Gastrocnemius medialis (tissue), 4 donors: ENCODE results near the gene KRT36. TPM values are rescaled to one million over a fixed set of nuclear protein-coding genes. Genes with fewer than 3 reads are reported as not detected.

Experiments
- ATAC-seq, 2 donors: fragments of 150-250 bp; one replicate each; pipeline ENCODE4 v1.9.1; 2016
- DNase-seq, 2 donors: peaks; one replicate each; pipeline ENCODE4 v3.0.0-alpha.2; 2019
- H3K27ac ChIP-seq, 4 donors: fragments of 200-600 bp; sonication (generic); 1 replicate in 1 of 4; 2 replicates in 3 of 4; pipeline ENCODE4 v1.5.1; 2016 to 2018; ENCODE audit warnings: mild to moderate bottlenecking in 2 of 4, moderate library complexity in 1 of 4
- H3K27me3 ChIP-seq, 3 donors: fragments of 200-600 bp; sonication (generic) in 2 of 3; 1 replicate in 1 of 3; 2 replicates in 2 of 3; pipeline versions ENCODE4 v1.5.1 to v1.6.0; 2016 to 2019; ENCODE audit warnings: mild to moderate bottlenecking in 1 of 3, moderate library complexity in 1 of 3
- H3K36me3 ChIP-seq, 2 donors: fragments of 200-600 bp; sonication (generic) in 1 of 2; one replicate each; pipeline ENCODE4 v1.5.1; 2017 to 2018
- H3K4me1 ChIP-seq, 2 donors: fragments of 200-600 bp; sonication (generic) in 1 of 2; one replicate each; pipeline ENCODE4 v1.5.1; 2016 to 2017; ENCODE audit warnings: mild to moderate bottlenecking in 2 of 2
- H3K4me3 ChIP-seq, 4 donors: fragments of 200-600 bp; sonication (generic) in 3 of 4; 1 replicate in 1 of 4; 2 replicates in 3 of 4; pipeline ENCODE4 v1.5.1; 2016 to 2019; ENCODE audit warnings: mild to moderate bottlenecking in 2 of 4
- H3K9me3 ChIP-seq, 3 donors: fragments of 200-600 bp; sonication (generic) in 2 of 3; 1 replicate in 1 of 3; 2 replicates in 2 of 3; pipeline ENCODE4 v1.5.1; 2016 to 2019
- CTCF ChIP-seq, 5 experiments: fragments of 450-650 bp in 3 of 5; fragments of 200-600 bp in 2 of 5; sonication (generic) in 2 of 5; IDR thresholded peaks in 4 of 5; conservative IDR thresholded peaks in 1 of 5; 1 replicate in 4 of 5; 2 replicates in 1 of 5; pipeline ENCODE4 v1.5.1; 2016 to 2019; ENCODE audit warnings: antibody characterized with exemption in 5 of 5, mild to moderate bottlenecking in 3 of 5, moderate library complexity in 3 of 5
- POLR2A ChIP-seq, 2 donors: fragments of 450-650 bp; IDR thresholded peaks; one replicate each; pipeline ENCODE4 v1.6.1; 2017; ENCODE audit warnings: antibody characterized with exemption in 2 of 2, mild to moderate bottlenecking in 2 of 2, moderate library complexity in 2 of 2
- in situ Hi-C, 4 donors: fragments of 200-750 bp; cut with MboI; loops; one replicate each; pipeline versions ENCODE4 v1.15.0 to v1.8.0; 2017; ENCODE audit warnings: low sequenced_read_pairs in 4 of 4
- intact Hi-C: fragments of 100-400 bp; cut with DNase I; formaldehyde crosslinking; loops from one replicate; pipeline ENCODE4 v1.15.1; 2023; ENCODE audit warnings: low total_unique reads
- microRNA-seq, 2 donors: library from miRNA; unstranded; fragments of <30 nt; microRNA quantifications; one replicate each; pipeline ENCODE4, GENCODE V29; 2016; ENCODE audit warnings: borderline replicate concordance in 2 of 2
- total RNA-seq, 4 donors: library from RNA; depleted of rRNA; stranded (reverse); fragments of >200 nt; gene quantifications; one replicate each; pipeline versions ENCODE4 v1.1.0 to v1.2.3, GENCODE V29; 2016

KRT36 gene
- total RNA-seq, 4 donors from 2014 or later, result not detected

GRCh38 chr17:41437769-41438168 lies 51.9 kb downstream of the KRT36 start:
- in situ Hi-C loops (no loop called here), intact Hi-C loops (no loop called here)
- Histone ChIP-seq H3K27me3 (no peaks in the 10 kb centered on the region), H3K4me1 (no peaks in the 10 kb centered on the region), H3K4me3 (no peak overlapping the region), H3K36me3 (no peaks in the 10 kb centered on the region), H3K9me3 (no peaks in the 10 kb centered on the region), H3K27ac (no peak overlapping the region)
- no peak for TF ChIP-seq CTCF (IDR thresholded peaks at IDR 0.05 in 4 of 5, conservative IDR thresholded peaks at IDR 0.05 in 1 of 5)
- no peak for TF ChIP-seq POLR2A (IDR thresholded peaks at IDR 0.05)
- ATAC-seq, result no peak
- DNase-seq, result no peak

GRCh38 chr17:41437254-41437653 lies 52.5 kb downstream of the KRT36 start:
- in situ Hi-C loops, result no loop called here
- DNase-seq, result no peak
- ATAC-seq, result no peak
- no peaks in the 10 kb centered on the region for H3K36me3 ChIP-seq
- H3K9me3 ChIP-seq, result no peaks in the 10 kb centered on the region
- H3K27ac ChIP-seq, result no peak overlapping the region
- H3K27me3 ChIP-seq, result no peaks in the 10 kb centered on the region
- intact Hi-C loops, result no loop called here
- TF ChIP-seq CTCF (IDR thresholded peaks at IDR 0.05 in 4 of 5, conservative IDR thresholded peaks at IDR 0.05 in 1 of 5), result no peak
- no peak for TF ChIP-seq POLR2A (IDR thresholded peaks at IDR 0.05)
- H3K4me3 ChIP-seq, result no peak overlapping the region
- no peaks in the 10 kb centered on the region for H3K4me1 ChIP-seq

Small RNAs within 50 kb of the gene (microRNA-seq; reads per million reads assigned to microRNA genes)
- 0 reads per million in 2 donors for gene MIR6510

Other genes starting within 250 kb of the KRT36 start
- gene KRTAP9-4, start 240.2 kb downstream of the KRT36 start, total RNA-seq, result not detected
- gene KRTAP9-9, start 234.5 kb downstream of the KRT36 start, total RNA-seq, result not detected
- not detected for gene KRTAP9-6, start 224.5 kb downstream of the KRT36 start, total RNA-seq
- gene KRTAP9-7, start 214.2 kb downstream of the KRT36 start, total RNA-seq, result not detected
- not detected for gene KRTAP29-1, start 187.1 kb downstream of the KRT36 start, total RNA-seq
- not detected for gene KRTAP16-1, start 180.6 kb downstream of the KRT36 start, total RNA-seq
- gene KRTAP17-1, start 174.2 kb downstream of the KRT36 start, total RNA-seq, result not detected
- not detected for gene KRT33A, start 139.1 kb downstream of the KRT36 start, total RNA-seq
- not detected for gene KRT33B, start 120.1 kb downstream of the KRT36 start, total RNA-seq
- not detected for gene KRT34, start 107.6 kb downstream of the KRT36 start, total RNA-seq
- gene KRT31, start 92.3 kb downstream of the KRT36 start, total RNA-seq, result 1 to 10 TPM in 1 of 4 donors, under 1 TPM in 3; 0.39 to 1.1 (median 0.62) TPM
- gene KRT37, start 65.3 kb downstream of the KRT36 start, total RNA-seq, result not detected
- not detected for gene KRT38, start 48.9 kb downstream of the KRT36 start, total RNA-seq
- under 1 TPM in 1 of 4 donors, not detected in 3; 0.41 TPM for gene KRT32, start 22.5 kb downstream of the KRT36 start, total RNA-seq
- gene KRT35, start 8.8 kb downstream of the KRT36 start, total RNA-seq, result not detected
- not detected for gene KRT13, start 15.7 kb upstream of the KRT36 start, total RNA-seq
- gene KRT15, start 29.0 kb upstream of the KRT36 start, total RNA-seq, result not detected
- 10 to 100 TPM in 1 of 4 donors, 1 to 10 TPM in 1, under 1 TPM in 1, not detected in 1; 0.53 to 11.0 (median 3.6) TPM for gene KRT19, start 38.4 kb upstream of the KRT36 start, total RNA-seq
- gene KRT9, start 82.1 kb upstream of the KRT36 start, total RNA-seq, result not detected
- not detected for gene KRT14, start 97.0 kb upstream of the KRT36 start, total RNA-seq
- gene KRT16, start 122.9 kb upstream of the KRT36 start, total RNA-seq, result under 1 TPM in 1 of 4 donors, not detected in 3; 0.34 TPM
- not detected for gene KRT17, start 134.7 kb upstream of the KRT36 start, total RNA-seq
- gene EIF1, start 199.0 kb upstream of the KRT36 start, total RNA-seq, result 100 to 1,000 TPM; 222 to 842 (median 375) TPM
- not detected for gene GAST, start 222.4 kb upstream of the KRT36 start, total RNA-seq
- gene HAP1, start 244.7 kb upstream of the KRT36 start, total RNA-seq, result under 1 TPM in 1 of 4 donors, not detected in 3; 0.22 TPM